Testis (tissue), 2 donors: ENCODE data around the gene FOXK1.

ENCODE experiments used
- POLR2A ChIP-seq: fragments of 450-650 bp; IDR thresholded peaks from one replicate; pipeline ENCODE4 v1.6.1; 2017; ENCODE audit warnings: antibody characterized with exemption, mild to moderate bottlenecking, moderate library complexity
- TF ChIP-seq, protein P1 (sequence below), 3 experiments: fragments of 450-650 bp in 2 of 3; fragments of 200-600 bp in 1 of 3; sonication (generic) in 1 of 3; IDR thresholded peaks; one replicate each; pipeline ENCODE4 v1.5.1; 2016 to 2019; ENCODE audit warnings: antibody characterized with exemption in 3 of 3, mild to moderate bottlenecking in 2 of 3, moderate library complexity in 1 of 3

DNA sequence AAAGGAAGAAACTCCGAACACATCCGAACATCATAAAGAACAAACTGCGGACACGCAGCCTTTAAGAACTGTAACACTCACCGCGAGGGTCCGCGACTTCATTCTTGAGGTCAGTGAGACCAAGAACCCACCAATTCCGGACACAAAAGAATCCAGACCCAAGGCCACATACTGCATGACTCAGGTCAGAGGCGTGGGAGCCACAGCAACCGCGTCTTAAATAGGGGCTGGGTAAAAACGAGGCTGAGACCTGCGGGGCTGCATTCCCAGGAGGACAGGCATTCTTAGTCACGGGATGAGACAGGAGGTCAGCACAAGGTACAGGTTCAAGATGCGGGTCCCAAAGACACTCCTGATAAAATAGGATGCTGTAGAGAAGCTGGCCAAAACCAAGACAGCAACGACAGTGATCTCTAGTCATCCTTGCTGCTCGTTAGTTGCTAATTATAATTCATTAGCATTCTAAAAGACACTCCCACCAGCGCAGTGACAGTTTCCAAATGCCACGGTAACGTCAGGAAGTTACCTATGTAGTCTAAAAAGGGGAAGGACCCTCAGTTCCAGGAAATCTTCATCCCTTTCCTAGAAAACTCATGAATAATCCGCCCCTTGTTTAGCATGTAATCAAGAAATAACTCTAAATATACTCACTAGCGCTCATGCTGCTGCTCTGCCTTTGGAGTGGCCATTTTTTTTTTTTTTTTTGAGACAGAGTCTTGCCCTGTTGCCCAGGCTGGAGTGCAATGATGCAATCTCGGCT, 112.7 kb downstream of the FOXK1 start:
- TF ChIP-seq, protein P1, sequence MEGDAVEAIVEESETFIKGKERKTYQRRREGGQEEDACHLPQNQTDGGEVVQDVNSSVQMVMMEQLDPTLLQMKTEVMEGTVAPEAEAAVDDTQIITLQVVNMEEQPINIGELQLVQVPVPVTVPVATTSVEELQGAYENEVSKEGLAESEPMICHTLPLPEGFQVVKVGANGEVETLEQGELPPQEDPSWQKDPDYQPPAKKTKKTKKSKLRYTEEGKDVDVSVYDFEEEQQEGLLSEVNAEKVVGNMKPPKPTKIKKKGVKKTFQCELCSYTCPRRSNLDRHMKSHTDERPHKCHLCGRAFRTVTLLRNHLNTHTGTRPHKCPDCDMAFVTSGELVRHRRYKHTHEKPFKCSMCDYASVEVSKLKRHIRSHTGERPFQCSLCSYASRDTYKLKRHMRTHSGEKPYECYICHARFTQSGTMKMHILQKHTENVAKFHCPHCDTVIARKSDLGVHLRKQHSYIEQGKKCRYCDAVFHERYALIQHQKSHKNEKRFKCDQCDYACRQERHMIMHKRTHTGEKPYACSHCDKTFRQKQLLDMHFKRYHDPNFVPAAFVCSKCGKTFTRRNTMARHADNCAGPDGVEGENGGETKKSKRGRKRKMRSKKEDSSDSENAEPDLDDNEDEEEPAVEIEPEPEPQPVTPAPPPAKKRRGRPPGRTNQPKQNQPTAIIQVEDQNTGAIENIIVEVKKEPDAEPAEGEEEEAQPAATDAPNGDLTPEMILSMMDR (IDR thresholded peaks at IDR 0.05): no peak
- TF ChIP-seq POLR2A: no peak
